Stimulated activated CD8-positive, alpha-beta memory T cell treated with anti-CD3 and anti-CD28 coated beads, Interleukin-7, amount 100 ng/mL, for 4 hours (primary cell): ENCODE measurements around the gene CD6.

Experiments
- DNase-seq, 2 donors: peaks; one replicate each; pipeline ENCODE4 v3.0.0-alpha.2; 2020; ENCODE audit warnings: low read depth in 2 of 2

Gene CD6

GRCh38 chr11:60971520-60971919 is at the start of gene CD6:
TSS of gene CD6 (plus strand) at chr11:60971680. CDS start at chr11:60971866, 186 bp downstream.
- peak; percentile 49 to 53 for DNase-seq

GRCh38 chr11:60921777-60922335 is 49.6 kb upstream of the CD6 start:
- DNase-seq, result no peak

- DNase-seq, result no peak
These were observed 48.6 kb upstream of the CD6 start for GRCh38 chr11:60922906-60923305.

GRCh38 chr11:60923326-60923725 is 48.2 kb upstream of the CD6 start:
- no peak for DNase-seq

- DNase-seq, result no peak
These were observed 47.7 kb upstream of the CD6 start for GRCh38 chr11:60923800-60924109.

GRCh38 chr11:60924110-60924905 is 47.2 kb upstream of the CD6 start, which contains the start of gene TMEM132A:
TSS of gene TMEM132A (plus strand) at chr11:60924460. CDS start at chr11:60924634, 174 bp downstream.
- DNase-seq, result no peak

- no peak for DNase-seq
These were observed 46.3 kb upstream of the CD6 start for GRCh38 chr11:60924906-60925853.

GRCh38 chr11:60925868-60926267 is 45.6 kb upstream of the CD6 start:
- no peak for DNase-seq

- no peak for DNase-seq
These were observed 45.0 kb upstream of the CD6 start for GRCh38 chr11:60926500-60926899.

GRCh38 chr11:60927061-60927592 is 44.4 kb upstream of the CD6 start:
- DNase-seq, result no peak

- DNase-seq, result no peak
These were observed 43.9 kb upstream of the CD6 start for GRCh38 chr11:60927600-60927999.

- no peak for DNase-seq
These were observed 42.9 kb upstream of the CD6 start for GRCh38 chr11:60928563-60929001.

GRCh38 chr11:60929764-60930163 is 41.7 kb upstream of the CD6 start:
- no peak for DNase-seq

- no peak for DNase-seq
These were observed 41.1 kb upstream of the CD6 start for GRCh38 chr11:60930394-60930793.

- DNase-seq, result no peak
These were observed 39.6 kb upstream of the CD6 start for GRCh38 chr11:60931917-60932316.

- DNase-seq, result no peak
These were observed 38.7 kb upstream of the CD6 start for GRCh38 chr11:60932605-60933356.

- DNase-seq, result no peak
These were observed 37.9 kb upstream of the CD6 start for GRCh38 chr11:60933416-60934123.

GRCh38 chr11:60934124-60934789 is 37.2 kb upstream of the CD6 start:
- DNase-seq, result no peak

- no peak for DNase-seq
These were observed 36.5 kb upstream of the CD6 start for GRCh38 chr11:60934790-60935605.
